ENCODE data around the gene CDK4.

The CDK4 gene

GRCh38 chr12:57751788-57752667, at the start of gene CDK4:
TSS of gene CDK4 (minus strand) at chr12:57752310. CDS start at chr12:57751717, 593 bp downstream.
- peaks cover 27% of the 10 kb centered on the region for H3K36me3 Mint-ChIP-seq
- H3K27me3 Mint-ChIP-seq, result no peaks in the 10 kb centered on the region
- H3K4me3 Mint-ChIP-seq, result peak within 1 kb of the TSS; percentile 88
- peak within 1 kb of the TSS; percentile 88 for H3K27ac Mint-ChIP-seq
- no peaks in the 10 kb centered on the region for H3K9me3 Mint-ChIP-seq
- ATAC-seq, result peak; percentile 86
- H3K4me1 Mint-ChIP-seq, result peaks cover 52% of the 10 kb centered on the region

- Mint-ChIP-seq H3K4me1 (no peaks in the 10 kb centered on the region), H3K9me3 (no peaks in the 10 kb centered on the region), H3K36me3 (peaks cover 40% of the 10 kb centered on the region), H3K27ac (no peak overlapping the region), H3K27me3 (no peaks in the 10 kb centered on the region), H3K4me3 (no peak overlapping the region)
- no peak for ATAC-seq
Observed at GRCh38 chr12:57800965-57801364, 48.9 kb upstream of the CDK4 start.

DNA sequence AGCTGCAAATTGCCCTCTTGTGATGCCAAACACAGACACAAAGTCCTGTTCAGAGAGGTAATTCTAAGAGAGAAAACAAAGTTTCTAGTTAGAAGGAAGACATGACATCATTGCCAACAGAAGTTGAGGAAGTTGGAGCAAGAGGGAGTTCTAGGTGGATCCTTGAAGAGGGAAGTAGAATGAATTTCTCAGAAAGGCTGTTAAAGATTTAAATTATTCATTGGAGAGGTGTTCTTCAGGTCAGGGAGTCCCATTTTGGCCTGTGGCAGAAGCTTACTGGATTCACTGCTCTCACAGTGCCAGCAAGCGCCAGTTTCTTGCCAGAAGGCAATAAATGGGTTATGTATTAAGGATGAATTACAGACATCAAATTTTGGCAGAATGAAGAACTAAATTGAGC, 45.8 kb upstream of the CDK4 start:
- no peak for ATAC-seq
- Mint-ChIP-seq H3K27me3 (no peaks in the 10 kb centered on the region), H3K36me3 (peaks cover 57% of the 10 kb centered on the region), H3K4me3 (no peak overlapping the region), H3K27ac (no peak overlapping the region), H3K4me1 (no peaks in the 10 kb centered on the region), H3K9me3 (no peaks in the 10 kb centered on the region)

DNA sequence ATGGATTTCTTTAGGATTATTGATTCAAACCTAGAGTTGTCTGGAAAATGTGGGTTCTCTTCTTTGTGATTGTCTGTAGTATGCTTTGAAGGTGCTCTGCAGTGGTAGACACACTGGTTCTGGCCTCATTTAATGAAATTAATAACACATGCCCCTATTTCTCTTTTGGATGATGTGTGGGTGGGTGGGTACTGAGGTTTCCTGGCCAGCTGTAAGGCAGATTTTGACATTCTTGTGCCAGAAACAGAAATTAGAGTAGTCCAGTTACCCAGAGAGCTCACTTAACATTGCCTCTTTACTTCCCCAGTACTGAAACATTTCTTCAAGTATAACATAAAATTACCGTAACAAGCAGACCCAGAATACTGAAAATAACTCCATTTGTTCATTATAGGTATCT, 44.9 kb upstream of the CDK4 start:
- peaks cover 57% of the 10 kb centered on the region for H3K36me3 Mint-ChIP-seq
- no peak for ATAC-seq
- H3K27ac Mint-ChIP-seq, result no peak overlapping the region
- no peaks in the 10 kb centered on the region for H3K4me1 Mint-ChIP-seq
- H3K4me3 Mint-ChIP-seq, result no peak overlapping the region
- H3K9me3 Mint-ChIP-seq, result no peaks in the 10 kb centered on the region
- no peaks in the 10 kb centered on the region for H3K27me3 Mint-ChIP-seq

DNA sequence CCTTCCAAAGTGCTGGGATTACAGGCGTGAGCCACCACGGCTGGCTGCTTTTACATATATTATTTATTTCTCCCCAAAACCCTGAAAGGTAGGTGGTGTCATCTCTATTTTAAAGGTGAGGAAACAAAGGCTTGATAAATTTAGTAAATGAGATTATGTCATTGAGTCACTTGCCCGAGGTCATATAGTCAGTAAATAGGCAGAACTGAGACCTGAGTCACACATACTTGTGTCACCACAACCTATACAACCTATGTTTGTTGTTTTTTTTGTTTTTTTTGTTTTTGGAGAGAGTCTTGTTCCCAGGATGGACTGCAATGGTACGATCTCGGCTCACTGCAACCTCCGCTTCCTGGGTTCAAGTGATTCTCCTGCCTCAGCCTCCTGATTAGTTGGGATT, 43.2 kb upstream of the CDK4 start:
- ATAC-seq, result no peak
- H3K4me3 Mint-ChIP-seq, result no peak overlapping the region
- H3K27me3 Mint-ChIP-seq, result no peaks in the 10 kb centered on the region
- no peaks in the 10 kb centered on the region for H3K9me3 Mint-ChIP-seq
- no peak overlapping the region for H3K27ac Mint-ChIP-seq
- H3K36me3 Mint-ChIP-seq, result peaks cover 59% of the 10 kb centered on the region
- no peaks in the 10 kb centered on the region for H3K4me1 Mint-ChIP-seq

DNA sequence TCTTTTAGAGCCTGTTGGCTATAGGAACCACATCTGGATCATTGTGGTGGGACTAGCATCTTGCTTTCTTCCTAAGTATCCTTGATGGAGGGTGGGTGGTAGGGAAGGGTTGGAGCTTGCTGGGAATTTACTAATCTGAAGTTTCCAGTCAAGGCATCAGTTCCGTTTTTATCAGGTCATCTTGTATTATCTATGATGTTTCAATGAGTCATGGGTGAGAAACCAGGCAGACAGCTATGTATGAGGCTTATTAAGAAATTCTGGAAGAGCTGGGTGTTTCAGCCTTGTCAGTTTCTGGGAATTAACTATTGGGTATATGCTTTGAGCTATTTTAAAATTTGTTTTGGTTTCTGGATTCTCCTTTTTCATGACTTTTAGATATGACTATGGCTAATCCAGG, 41.8 kb upstream of the CDK4 start:
- H3K36me3 Mint-ChIP-seq, result peaks cover 54% of the 10 kb centered on the region
- H3K27ac Mint-ChIP-seq, result no peak overlapping the region

GRCh38 chr12:57783861-57784260, 31.8 kb upstream of the CDK4 start:
- no peak overlapping the region for H3K27ac Mint-ChIP-seq
- H3K4me1 Mint-ChIP-seq, result peaks cover 17% of the 10 kb centered on the region
- H3K27me3 Mint-ChIP-seq, result no peaks in the 10 kb centered on the region
- H3K9me3 Mint-ChIP-seq, result no peaks in the 10 kb centered on the region
- peak overlapping the region; percentile 62 for H3K4me3 Mint-ChIP-seq
- ATAC-seq, result no peak
- H3K36me3 Mint-ChIP-seq, result peaks cover 26% of the 10 kb centered on the region

More for the DNA sequence above, 41.8 kb upstream of the CDK4 start:
- Mint-ChIP-seq H3K4me1 (no peaks in the 10 kb centered on the region), H3K9me3 (no peaks in the 10 kb centered on the region), H3K27me3 (no peaks in the 10 kb centered on the region), H3K4me3 (no peak overlapping the region)
- no peak for ATAC-seq

- peak overlapping the region; percentile 86 for H3K27ac Mint-ChIP-seq
- no peaks in the 10 kb centered on the region for H3K27me3 Mint-ChIP-seq
- peaks cover 22% of the 10 kb centered on the region for H3K36me3 Mint-ChIP-seq
- peaks cover 17% of the 10 kb centered on the region for H3K4me1 Mint-ChIP-seq
- no peak for ATAC-seq
- peak overlapping the region; percentile 95 for H3K4me3 Mint-ChIP-seq
- H3K9me3 Mint-ChIP-seq, result no peaks in the 10 kb centered on the region
Observed at GRCh38 chr12:57783466-57783801, 31.3 kb upstream of the CDK4 start.

DNA sequence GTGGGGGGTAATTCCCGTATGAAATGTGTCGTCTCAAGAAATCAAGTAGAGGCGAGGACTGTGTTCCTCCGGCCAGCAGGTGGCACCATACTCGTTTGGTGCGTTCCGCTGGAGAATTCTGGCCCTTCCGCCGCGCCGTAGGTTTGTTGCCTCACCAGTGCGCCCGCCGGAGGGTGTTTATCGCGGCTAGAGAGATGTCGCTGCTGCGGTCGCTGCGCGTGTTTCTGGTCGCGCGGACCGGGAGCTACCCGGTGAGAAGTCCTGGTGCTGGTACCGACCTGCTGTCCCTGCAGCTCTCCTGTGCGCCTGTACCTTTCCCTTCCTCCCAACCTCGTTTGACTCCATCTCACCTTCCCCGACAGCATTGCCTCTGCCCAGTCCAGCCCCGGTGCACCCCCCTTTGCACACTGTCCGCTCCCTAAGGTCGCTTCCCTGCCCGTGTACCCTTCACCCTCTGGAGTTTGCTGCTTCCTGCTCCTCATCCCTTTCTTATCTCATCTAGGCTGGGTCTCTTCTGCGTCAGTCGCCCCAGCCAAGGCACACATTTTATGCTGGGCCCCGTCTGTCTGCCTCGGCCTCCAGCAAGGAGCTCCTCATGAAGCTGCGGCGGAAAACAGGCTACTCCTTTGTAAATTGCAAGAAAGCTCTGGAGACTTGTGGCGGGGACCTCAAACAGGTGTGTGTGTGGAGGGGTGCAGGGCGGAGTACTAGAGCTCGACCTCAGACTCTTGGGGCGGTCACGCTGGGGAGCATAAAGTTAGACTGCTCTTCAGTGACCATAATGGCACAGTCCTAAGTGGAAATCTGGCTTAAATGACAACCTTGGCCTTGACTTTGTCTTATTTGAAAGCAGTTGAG, 30.7 kb upstream of the CDK4 start, which contains the start of gene TSFM:
TSS of gene TSFM (plus strand) at position 180 of the 858 bp plus-strand sequence. CDS start at position 195, 15 bp downstream.
- Mint-ChIP-seq H3K36me3 (peaks cover 19% of the 10 kb centered on the region), H3K9me3 (no peaks in the 10 kb centered on the region), H3K4me3 (peak within 1 kb of the TSS; percentile 95), H3K27ac (peak within 1 kb of the TSS; percentile 86), H3K4me1 (peaks cover 17% of the 10 kb centered on the region), H3K27me3 (no peaks in the 10 kb centered on the region)
- ATAC-seq, result peak; percentile 94

- H3K4me1 Mint-ChIP-seq, result peaks cover 17% of the 10 kb centered on the region
- H3K4me3 Mint-ChIP-seq, result peak overlapping the region; percentile 95
Observed at GRCh38 chr12:57782243-57782607, 30.1 kb upstream of the CDK4 start.

GRCh38 chr12:57781801-57782200, 29.7 kb upstream of the CDK4 start:
- Mint-ChIP-seq H3K4me3 (no peak overlapping the region), H3K4me1 (peaks cover 17% of the 10 kb centered on the region), H3K9me3 (no peaks in the 10 kb centered on the region), H3K27me3 (no peaks in the 10 kb centered on the region), H3K36me3 (peaks cover 9% of the 10 kb centered on the region), H3K27ac (no peak overlapping the region)
- no peak for ATAC-seq

More at GRCh38 chr12:57782243-57782607, 30.1 kb upstream of the CDK4 start:
- Mint-ChIP-seq H3K9me3 (no peaks in the 10 kb centered on the region), H3K27ac (peak overlapping the region; percentile 86), H3K27me3 (no peaks in the 10 kb centered on the region), H3K36me3 (peaks cover 14% of the 10 kb centered on the region)
- ATAC-seq, result no peak

GRCh38 chr12:57781244-57781643, 29.1 kb upstream of the CDK4 start:
- ATAC-seq, result no peak
- no peaks in the 10 kb centered on the region for H3K9me3 Mint-ChIP-seq
- H3K36me3 Mint-ChIP-seq, result peaks cover 4% of the 10 kb centered on the region
- H3K27me3 Mint-ChIP-seq, result no peaks in the 10 kb centered on the region
- no peak overlapping the region for H3K4me3 Mint-ChIP-seq
- no peak overlapping the region for H3K27ac Mint-ChIP-seq
- peaks cover 17% of the 10 kb centered on the region for H3K4me1 Mint-ChIP-seq

DNA sequence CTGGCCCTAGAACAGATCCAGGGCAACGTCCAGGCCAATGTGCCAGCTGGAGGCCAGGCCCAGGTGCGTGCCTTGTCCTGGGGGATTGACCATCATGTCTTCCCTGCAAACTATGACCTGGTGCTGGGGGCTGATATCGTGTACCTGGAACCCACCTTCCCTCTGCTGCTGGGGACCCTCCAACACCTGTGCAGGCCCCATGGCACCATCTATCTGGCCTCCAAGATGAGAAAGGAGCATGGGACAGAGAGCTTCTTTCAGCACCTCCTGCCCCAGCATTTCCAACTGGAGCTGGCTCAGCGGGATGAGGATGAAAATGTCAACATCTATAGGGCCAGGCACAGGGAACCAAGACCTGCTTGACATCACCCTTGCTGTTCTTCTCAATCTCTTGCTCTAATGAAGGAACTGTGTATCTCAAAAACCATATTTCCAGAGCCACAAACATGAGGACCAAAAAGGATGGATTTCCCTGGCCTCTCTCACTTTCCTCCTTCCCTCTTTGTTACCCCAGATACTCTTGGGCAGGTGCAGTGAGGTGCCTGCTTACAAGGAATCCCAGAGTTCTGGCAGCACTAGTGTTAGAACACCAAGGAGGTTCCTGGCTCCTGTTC, 28.3 kb upstream of the CDK4 start:
- Mint-ChIP-seq H3K4me1 (peaks cover 23% of the 10 kb centered on the region), H3K27ac (no peak overlapping the region), H3K4me3 (no peak overlapping the region), H3K36me3 (no peaks in the 10 kb centered on the region), H3K9me3 (no peaks in the 10 kb centered on the region), H3K27me3 (no peaks in the 10 kb centered on the region)
- no peak for ATAC-seq

DNA sequence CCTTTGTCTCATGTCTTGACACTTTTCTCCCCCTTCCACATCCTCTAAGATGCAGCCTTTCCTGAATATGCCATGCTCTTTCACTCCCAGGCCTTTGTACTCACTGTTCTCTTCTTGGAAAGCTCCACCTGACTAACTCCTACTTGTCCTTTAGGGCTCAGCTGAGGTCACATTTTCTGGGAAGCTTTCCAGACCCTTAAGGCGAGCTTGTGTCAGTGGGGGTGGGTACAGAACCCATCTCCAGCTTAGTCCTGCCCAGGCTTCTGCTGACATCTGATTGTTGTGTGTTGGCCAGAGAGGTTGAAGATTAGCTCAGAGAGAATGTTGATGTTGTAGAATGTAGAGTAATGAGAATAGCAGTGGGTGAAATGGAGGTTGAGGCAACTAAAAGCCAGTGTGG, 27.6 kb upstream of the CDK4 start:
- Mint-ChIP-seq H3K27me3 (no peaks in the 10 kb centered on the region), H3K9me3 (no peaks in the 10 kb centered on the region), H3K4me1 (peaks cover 23% of the 10 kb centered on the region), H3K36me3 (no peaks in the 10 kb centered on the region), H3K27ac (no peak overlapping the region), H3K4me3 (no peak overlapping the region)
- ATAC-seq, result no peak

DNA sequence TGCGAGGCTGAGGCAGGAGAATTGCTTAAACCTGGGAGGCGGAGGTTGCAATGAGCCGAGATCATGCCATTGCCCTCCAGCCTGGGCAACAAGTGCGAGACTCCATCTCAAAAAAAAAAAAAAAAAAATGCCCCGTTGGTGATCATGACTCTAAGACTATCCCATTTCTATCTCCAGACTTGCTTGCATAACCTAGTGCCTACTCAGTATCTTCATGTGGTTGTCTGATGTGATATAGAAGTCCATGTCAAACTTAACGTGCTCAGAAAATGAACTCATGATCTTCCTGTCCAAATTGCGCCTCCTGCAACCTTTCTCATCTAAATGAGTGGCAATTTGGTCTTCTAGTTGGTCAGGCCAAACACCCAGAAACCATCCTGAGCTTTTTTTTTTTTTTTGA, 25.8 kb upstream of the CDK4 start:
- H3K4me1 Mint-ChIP-seq, result peaks cover 20% of the 10 kb centered on the region
- no peak overlapping the region for H3K27ac Mint-ChIP-seq
- H3K4me3 Mint-ChIP-seq, result no peak overlapping the region
- no peak for ATAC-seq
- no peaks in the 10 kb centered on the region for H3K27me3 Mint-ChIP-seq
- no peaks in the 10 kb centered on the region for H3K36me3 Mint-ChIP-seq
- H3K9me3 Mint-ChIP-seq, result no peaks in the 10 kb centered on the region
